VCaP (cell line): ENCODE results near the gene A3GALT2.

ENCODE experiments used
- H3K27ac ChIP-seq: fragments of 450-650 bp; 2 replicates; pipeline ENCODE4 v1.5.1; 2017
- TF ChIP-seq, protein P1 (sequence below): fragments of 450-650 bp; conservative IDR thresholded peaks from 2 replicates; pipeline ENCODE4 v1.5.1; 2017; ENCODE audit warnings: mild to moderate bottlenecking, moderate library complexity

The A3GALT2 gene

GRCh38 chr1:33260439-33260838, 60.5 kb downstream of the A3GALT2 start:
- H3K27ac ChIP-seq: no peak overlapping the region; the same call in 1 of the 2 replicates
- TF ChIP-seq, protein P1, sequence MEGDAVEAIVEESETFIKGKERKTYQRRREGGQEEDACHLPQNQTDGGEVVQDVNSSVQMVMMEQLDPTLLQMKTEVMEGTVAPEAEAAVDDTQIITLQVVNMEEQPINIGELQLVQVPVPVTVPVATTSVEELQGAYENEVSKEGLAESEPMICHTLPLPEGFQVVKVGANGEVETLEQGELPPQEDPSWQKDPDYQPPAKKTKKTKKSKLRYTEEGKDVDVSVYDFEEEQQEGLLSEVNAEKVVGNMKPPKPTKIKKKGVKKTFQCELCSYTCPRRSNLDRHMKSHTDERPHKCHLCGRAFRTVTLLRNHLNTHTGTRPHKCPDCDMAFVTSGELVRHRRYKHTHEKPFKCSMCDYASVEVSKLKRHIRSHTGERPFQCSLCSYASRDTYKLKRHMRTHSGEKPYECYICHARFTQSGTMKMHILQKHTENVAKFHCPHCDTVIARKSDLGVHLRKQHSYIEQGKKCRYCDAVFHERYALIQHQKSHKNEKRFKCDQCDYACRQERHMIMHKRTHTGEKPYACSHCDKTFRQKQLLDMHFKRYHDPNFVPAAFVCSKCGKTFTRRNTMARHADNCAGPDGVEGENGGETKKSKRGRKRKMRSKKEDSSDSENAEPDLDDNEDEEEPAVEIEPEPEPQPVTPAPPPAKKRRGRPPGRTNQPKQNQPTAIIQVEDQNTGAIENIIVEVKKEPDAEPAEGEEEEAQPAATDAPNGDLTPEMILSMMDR: no peak

DNA sequence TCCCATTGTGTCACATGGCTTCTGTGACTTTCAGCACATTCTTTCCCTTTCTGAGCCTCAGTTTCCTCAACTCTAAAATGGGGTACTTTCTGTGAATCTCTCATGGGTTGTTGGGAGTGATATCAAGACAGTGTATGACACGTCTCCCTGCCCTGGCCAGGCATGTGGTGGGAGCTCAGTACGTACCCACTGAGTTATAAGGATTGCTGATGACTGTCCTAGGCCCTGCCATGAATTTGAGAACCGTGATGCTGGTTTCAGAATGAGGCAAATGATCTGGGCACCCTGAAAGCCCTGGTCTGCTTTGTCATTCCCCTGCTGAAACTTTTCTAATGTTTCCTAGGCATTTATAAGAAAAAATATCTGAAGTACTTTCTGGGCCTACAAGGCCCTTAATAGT, 61.0 kb downstream of the A3GALT2 start:
- TF ChIP-seq, protein P1: no peak
- no peak overlapping the region for H3K27ac ChIP-seq

- H3K27ac ChIP-seq: no peak overlapping the region
Measured at GRCh38 chr1:33258788-33259274, 62.1 kb downstream of the A3GALT2 start.

DNA sequence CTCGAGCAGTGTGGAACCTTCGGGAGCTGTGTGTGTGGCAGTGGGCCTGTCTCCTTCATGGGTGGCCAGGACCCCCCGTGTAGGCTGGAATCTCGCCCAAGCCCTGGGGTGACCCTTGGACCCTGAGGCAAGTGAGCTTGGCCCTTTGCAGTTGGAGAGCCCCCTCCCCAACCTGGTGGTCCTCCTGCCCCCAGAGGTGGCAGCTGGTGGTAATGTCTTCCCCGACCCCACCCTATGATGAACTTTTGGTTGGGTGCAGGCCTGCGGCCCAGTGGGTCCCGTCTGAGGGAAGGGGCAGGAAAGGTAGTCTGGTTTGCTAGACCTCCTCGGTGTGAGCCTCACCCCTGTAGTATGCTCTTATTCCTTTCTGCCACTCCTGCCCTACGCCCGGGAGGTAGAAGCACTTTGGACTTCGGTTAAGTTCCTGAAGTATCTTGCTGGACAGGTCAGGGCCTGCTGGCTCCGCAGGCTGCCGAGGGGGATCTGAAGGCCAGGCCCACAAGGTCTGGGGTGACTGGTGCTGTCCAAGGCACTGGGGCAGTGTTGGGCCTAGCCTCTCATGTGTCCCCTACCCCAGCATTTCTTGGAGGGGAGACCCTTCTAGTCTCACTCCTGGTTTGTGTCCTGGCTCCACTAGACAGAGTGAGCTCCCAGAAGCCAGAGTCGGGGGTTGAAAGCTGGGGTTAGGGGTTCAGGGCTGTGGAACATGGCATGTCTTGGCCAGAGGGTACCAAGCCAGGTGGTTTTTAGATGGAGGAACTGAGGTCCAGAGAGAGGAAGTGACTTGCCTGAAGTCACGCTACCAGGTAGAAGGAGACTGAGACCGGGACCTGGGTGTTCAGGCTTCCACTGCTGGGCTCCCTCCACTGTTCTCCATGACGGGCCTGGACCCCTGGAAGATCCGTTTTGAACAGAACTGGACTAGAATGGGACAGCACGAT, 62.9 kb downstream of the A3GALT2 start:
- TF ChIP-seq, protein P1: no peak
- H3K27ac ChIP-seq: peak overlapping the region; percentile 96

More at GRCh38 chr1:33258788-33259274, 62.1 kb downstream of the A3GALT2 start:
- TF ChIP-seq, protein P1: no peak

GRCh38 chr1:33257207-33257771, 63.6 kb downstream of the A3GALT2 start:
- TF ChIP-seq, protein P1: no peak
- H3K27ac ChIP-seq: peak overlapping the region; percentile 96
